H1 (cell line): ENCODE data around the gene GNAT2. TPM values are rescaled to one million over a fixed set of nuclear protein-coding genes. Genes with fewer than 3 reads are reported as not detected.

Experiments used
- CREB1 ChIP-seq: IDR thresholded peaks from 2 replicates; pipeline ENCODE4 v1.6.1; 2012; ENCODE audit warnings: inconsistent platforms
- KDM1A ChIP-seq: fragments of 200-600, 300-600 bp; sonication (generic); IDR thresholded peaks from 2 replicates; pipeline ENCODE4 v1.7.1; 2016; ENCODE audit warnings: mild to moderate bottlenecking, low read length, borderline replicate concordance
- KDM4A ChIP-seq: IDR thresholded peaks from one replicate; pipeline ENCODE4 v1.7.1; 2012; ENCODE audit warnings: low read depth, mild to moderate bottlenecking, moderate library complexity, low read length, inconsistent platforms; ENCODE audit not compliant: severe bottlenecking
- NANOG ChIP-seq: IDR thresholded peaks from 2 replicates; pipeline ENCODE4 v1.6.1; 2011; ENCODE audit warnings: low read length, low read depth, mild to moderate bottlenecking, inconsistent platforms; ENCODE audit not compliant: insufficient read depth, poor library complexity, severe bottlenecking
- NRF1 ChIP-seq: IDR thresholded peaks from 2 replicates; pipeline ENCODE4 v1.6.1; 2011; ENCODE audit warnings: mild to moderate bottlenecking, low read depth, low read length, improper control_type of control experiment
- polyA plus RNA-seq, 7 experiments: library from polyadenylated mRNA; depleted of rRNA in 3 of 7; stranded (reverse) in 5 of 7; unstranded in 2 of 7; fragments of >200 nt in 5 of 7; fragments of 200-250 nt in 2 of 7; gene quantifications; 1 replicate in 5 of 7; 2 replicates in 1 of 7; 4 replicates in 1 of 7; pipeline versions ENCODE4 v1.2.1 to v1.2.3, GENCODE V29; 2011 to 2013; ENCODE audit warnings: missing spikeins in 2 of 7, mixed read lengths in 2 of 7
- total RNA-seq: library from RNA; stranded (reverse); fragmentation: NEBNext Ultra II Directional; extraction: Animal tissue kit (Norgen Biotek cat#: 25700); gene quantifications from 2 replicates; pipeline ENCODE4 v1.2.1, GENCODE V29; 2021

Gene GNAT2
- total and polyA plus RNA-seq, 2 of the 8 experiments (the other 6 are each of a cell fraction or from before 2014, with no cell fraction given) = 0.05 TPM; not detected in 1

GRCh38 chr1:109618661-109619575, 498 bp downstream of the GNAT2 start (continued):
- TF ChIP-seq KDM4A = no peak
- no peak for TF ChIP-seq CREB1
- TF ChIP-seq NANOG = no peak
- no peak for TF ChIP-seq KDM1A
- no peak for TF ChIP-seq NRF1
